ES-I3 (cell line): ENCODE data around the gene DVL3.

Experiments
- H3K36me3 ChIP-seq: 2 replicates; pipeline ENCODE4 v1.6.1; 2013; ENCODE audit warnings: mild to moderate bottlenecking, low read length, control low read depth, moderate library complexity; ENCODE audit not compliant: insufficient read depth
- H3K4me1 ChIP-seq: 2 replicates; pipeline ENCODE4 v1.6.1; 2013; ENCODE audit warnings: mild to moderate bottlenecking, control low read depth, low read length; ENCODE audit not compliant: insufficient read depth
- H3K9ac ChIP-seq: 2 replicates; pipeline ENCODE4 v1.6.1; 2013; ENCODE audit warnings: low read depth, mild to moderate bottlenecking, low read length, moderate library complexity
- H3K9me3 ChIP-seq: 2 replicates; pipeline ENCODE4 v1.6.1; 2013; ENCODE audit warnings: mild to moderate bottlenecking, low read length, moderate library complexity; ENCODE audit not compliant: control insufficient read depth, insufficient read depth

Gene DVL3

GRCh38 chr3:184192889-184193288 lies 37.7 kb downstream of the DVL3 start:
- no peak overlapping the region for H3K9ac ChIP-seq
- H3K4me1 ChIP-seq = no peaks in the 10 kb centered on the region
- peaks cover 29% of the 10 kb centered on the region for H3K36me3 ChIP-seq
- no peaks in the 10 kb centered on the region for H3K9me3 ChIP-seq

GRCh38 chr3:184193991-184194539 lies 38.9 kb downstream of the DVL3 start:
- peaks cover 22% of the 10 kb centered on the region for H3K36me3 ChIP-seq
- H3K9ac ChIP-seq = no peak overlapping the region
- H3K4me1 ChIP-seq = no peaks in the 10 kb centered on the region
- no peaks in the 10 kb centered on the region for H3K9me3 ChIP-seq

GRCh38 chr3:184196536-184196935 lies 41.4 kb downstream of the DVL3 start:
- Histone ChIP-seq H3K4me1 (no peaks in the 10 kb centered on the region), H3K9me3 (no peaks in the 10 kb centered on the region), H3K9ac (no peak overlapping the region), H3K36me3 (peaks cover 14% of the 10 kb centered on the region; the same call in 1 of the 2 replicates)

- peaks cover 10% of the 10 kb centered on the region; the same call in 1 of the 2 replicates for H3K36me3 ChIP-seq
- H3K4me1 ChIP-seq = no peaks in the 10 kb centered on the region
- no peak overlapping the region for H3K9ac ChIP-seq
- no peaks in the 10 kb centered on the region for H3K9me3 ChIP-seq
Measured at GRCh38 chr3:184198509-184198908, 43.3 kb downstream of the DVL3 start.

- Histone ChIP-seq H3K36me3 (no peaks in the 10 kb centered on the region), H3K9ac (no peak overlapping the region), H3K9me3 (no peaks in the 10 kb centered on the region), H3K4me1 (no peaks in the 10 kb centered on the region)
Measured at GRCh38 chr3:184200825-184201224, 45.6 kb downstream of the DVL3 start.

GRCh38 chr3:184203526-184203925 lies 48.3 kb downstream of the DVL3 start:
- Histone ChIP-seq H3K36me3 (no peaks in the 10 kb centered on the region), H3K4me1 (no peaks in the 10 kb centered on the region), H3K9ac (no peak overlapping the region), H3K9me3 (no peaks in the 10 kb centered on the region)

- H3K9ac ChIP-seq = no peak overlapping the region
- no peaks in the 10 kb centered on the region for H3K4me1 ChIP-seq
- H3K9me3 ChIP-seq = no peaks in the 10 kb centered on the region
- no peaks in the 10 kb centered on the region for H3K36me3 ChIP-seq
Measured at GRCh38 chr3:184209146-184209923, 54.2 kb downstream of the DVL3 start.

- no peaks in the 10 kb centered on the region for H3K36me3 ChIP-seq
- H3K4me1 ChIP-seq = no peaks in the 10 kb centered on the region
- H3K9me3 ChIP-seq = no peaks in the 10 kb centered on the region
- no peak overlapping the region for H3K9ac ChIP-seq
Measured at GRCh38 chr3:184211297-184211696, 56.1 kb downstream of the DVL3 start.

GRCh38 chr3:184211718-184212117 lies 56.5 kb downstream of the DVL3 start:
- no peaks in the 10 kb centered on the region for H3K4me1 ChIP-seq
- H3K36me3 ChIP-seq = no peaks in the 10 kb centered on the region
- no peaks in the 10 kb centered on the region for H3K9me3 ChIP-seq
- no peak overlapping the region for H3K9ac ChIP-seq

- H3K9me3 ChIP-seq = no peaks in the 10 kb centered on the region
- H3K36me3 ChIP-seq = no peaks in the 10 kb centered on the region
- H3K9ac ChIP-seq = no peak overlapping the region
- H3K4me1 ChIP-seq = no peaks in the 10 kb centered on the region
Measured at GRCh38 chr3:184218814-184219213, 63.6 kb downstream of the DVL3 start.

GRCh38 chr3:184222521-184222920 lies 67.3 kb downstream of the DVL3 start:
- Histone ChIP-seq H3K36me3 (no peaks in the 10 kb centered on the region), H3K4me1 (no peaks in the 10 kb centered on the region), H3K9me3 (no peaks in the 10 kb centered on the region), H3K9ac (no peak overlapping the region)
